SK-N-SH (cell line): ENCODE measurements around the gene PDE4D.

Experiments used
- CTCF ChIP-seq: fragments of 200-600 bp; sonication (generic); IDR thresholded peaks from 2 replicates; pipeline ENCODE4 v1.6.1; 2017; ENCODE audit warnings: antibody characterized with exemption, mild to moderate bottlenecking, moderate library complexity
- EP300 ChIP-seq, 2 experiments: IDR thresholded peaks; 2 replicates each; pipeline versions ENCODE4 v1.4.0 to v1.6.1; 2012; ENCODE audit warnings: borderline replicate concordance in 1 of 2, low read depth in 1 of 2, low read length in 1 of 2
- EZH2phosphoT487 ChIP-seq: fragments of 200-600 bp; sonication (generic); IDR thresholded peaks from 2 replicates; pipeline ENCODE4 v1.6.1; 2017; ENCODE audit warnings: low read depth, mixed run types, mild to moderate bottlenecking, antibody characterized with exemption, moderate library complexity, borderline replicate concordance
- FOSL2 ChIP-seq: IDR thresholded peaks from 2 replicates; pipeline ENCODE4 v1.4.0; 2012; ENCODE audit warnings: low read depth, mild to moderate bottlenecking, moderate library complexity, borderline replicate concordance
- JUND ChIP-seq: IDR thresholded peaks from 2 replicates; pipeline ENCODE4 v1.4.0; 2012
- MXI1 ChIP-seq: IDR thresholded peaks from 2 replicates; pipeline ENCODE4 v1.6.1; 2012; ENCODE audit warnings: mild to moderate bottlenecking, low read depth, low read length, improper control_type of control experiment
- POLR2AphosphoS5 ChIP-seq: IDR thresholded peaks from 2 replicates; pipeline ENCODE4 v1.6.1; 2012; ENCODE audit warnings: low read depth, low read length
- RAD21 ChIP-seq: IDR thresholded peaks from 2 replicates; pipeline ENCODE4 v1.6.1; 2012; ENCODE audit warnings: mild to moderate bottlenecking, low read length
- RCOR1 ChIP-seq: fragments of 150-350 bp; IDR thresholded peaks from 2 replicates; pipeline ENCODE4 v1.6.1; 2017; ENCODE audit warnings: antibody characterized with exemption, low read length
- REST ChIP-seq: IDR thresholded peaks from 2 replicates; pipeline ENCODE4 v1.6.1; 2012; ENCODE audit warnings: mild to moderate bottlenecking, low read depth, low read length, moderate library complexity
- RFX5 ChIP-seq: IDR thresholded peaks from 2 replicates; pipeline ENCODE4 v1.6.1; 2012; ENCODE audit warnings: mild to moderate bottlenecking, improper control_type of control experiment, low read length
- TAF1 ChIP-seq: IDR thresholded peaks from 2 replicates; pipeline ENCODE4 v1.6.1; 2012; ENCODE audit warnings: low read depth, mild to moderate bottlenecking, low read length, moderate library complexity, borderline replicate concordance
- TEAD4 ChIP-seq: IDR thresholded peaks from 2 replicates; pipeline ENCODE4 v1.4.0; 2012; ENCODE audit warnings: mild to moderate bottlenecking, borderline replicate concordance; ENCODE audit not compliant: insufficient read depth

- TF ChIP-seq POLR2AphosphoS5 (no peak), EZH2phosphoT487 (no peak), RCOR1 (no peak), RFX5 (no peak), MXI1 (no peak), REST (no peak), CTCF (no peak), FOSL2 (no peak), JUND (no peak), TAF1 (no peak), TEAD4 (no peak), RAD21 (no peak), EP300 (IDR thresholded peaks at IDR 0.05; ENCODE audit: borderline replicate concordance in 1 of 2, low read depth in 1 of 2, low read length in 1 of 2) (no peak)
Measured at GRCh38 chr5:59548807-59549357, 344.6 kb downstream of the PDE4D start.
